ENCODE data around the gene GIT2.
"Not testable (repeated sequence)": the region's sequence is repeated elsewhere in the genome, so short reads cannot be mapped to it uniquely, and the experiment has no call there.

Gene GIT2

GRCh38 chr12:109944561-109945359 lies 51.4 kb downstream of the GIT2 start:
- no peak for DNase-seq

GRCh38 chr12:109943811-109944210 lies 52.4 kb downstream of the GIT2 start:
- no peak for DNase-seq

GRCh38 chr12:109940339-109940923 lies 55.7 kb downstream of the GIT2 start:
- no peak for DNase-seq

- DNase-seq, result no peak
Measured at GRCh38 chr12:109939504-109939903, 56.7 kb downstream of the GIT2 start.

GRCh38 chr12:109938947-109939346 lies 57.2 kb downstream of the GIT2 start:
- DNase-seq, result no peak

DNA sequence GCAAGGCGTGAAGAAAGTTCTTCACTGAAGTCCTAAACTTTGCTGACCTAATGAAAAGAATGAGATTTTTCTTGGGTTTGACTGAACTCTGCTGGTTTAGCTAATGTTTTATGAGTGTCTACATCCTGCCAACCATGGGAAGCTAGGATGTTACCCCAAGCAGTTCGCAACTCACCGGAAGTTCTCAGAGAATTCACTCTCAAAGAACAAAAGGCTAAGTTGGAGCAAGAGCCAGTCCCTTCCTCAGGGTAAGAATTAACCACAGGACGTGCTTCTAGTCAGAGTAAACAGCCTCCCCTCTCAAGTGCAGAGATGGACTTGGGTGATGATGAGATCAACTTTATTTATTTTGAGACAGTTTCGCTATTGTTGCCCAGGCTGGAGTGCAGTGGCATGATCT lies 58.8 kb downstream of the GIT2 start:
- no peak for DNase-seq

GRCh38 chr12:109934026-109934425 lies 62.1 kb downstream of the GIT2 start:
- DNase-seq, result peak in 1 of 2 donors; percentile 21

DNA sequence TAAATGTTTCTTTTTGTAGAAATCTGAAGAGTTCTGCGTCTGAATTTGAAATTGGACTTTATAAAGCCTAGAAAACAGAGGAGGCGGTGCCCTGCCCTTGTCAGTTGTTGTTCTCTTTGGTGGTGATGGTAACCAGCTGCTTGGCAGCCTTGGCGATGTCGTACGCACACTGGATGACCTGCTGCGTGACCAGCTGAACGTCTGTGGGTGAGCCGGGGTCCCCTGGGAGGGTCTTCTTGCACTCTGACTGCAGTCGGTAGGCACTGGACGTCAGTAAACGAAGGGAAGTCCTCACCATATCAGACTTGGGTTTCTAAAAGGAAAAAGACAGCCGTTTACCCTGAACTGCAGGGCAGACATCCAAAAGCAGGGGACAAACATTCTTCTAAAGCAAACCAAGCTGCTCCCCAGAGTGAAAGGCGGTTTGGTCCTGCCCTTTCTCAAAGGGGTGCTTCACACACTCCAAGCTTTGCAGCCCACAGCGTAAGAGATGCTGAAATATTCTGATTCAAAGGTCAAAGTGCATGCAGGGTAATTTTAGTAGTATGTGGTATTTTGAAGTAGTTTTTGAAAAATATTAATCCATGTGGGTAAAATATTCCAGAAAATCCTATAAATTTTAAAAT lies 63.2 kb downstream of the GIT2 start:
- DNase-seq, result no peak

DNA sequence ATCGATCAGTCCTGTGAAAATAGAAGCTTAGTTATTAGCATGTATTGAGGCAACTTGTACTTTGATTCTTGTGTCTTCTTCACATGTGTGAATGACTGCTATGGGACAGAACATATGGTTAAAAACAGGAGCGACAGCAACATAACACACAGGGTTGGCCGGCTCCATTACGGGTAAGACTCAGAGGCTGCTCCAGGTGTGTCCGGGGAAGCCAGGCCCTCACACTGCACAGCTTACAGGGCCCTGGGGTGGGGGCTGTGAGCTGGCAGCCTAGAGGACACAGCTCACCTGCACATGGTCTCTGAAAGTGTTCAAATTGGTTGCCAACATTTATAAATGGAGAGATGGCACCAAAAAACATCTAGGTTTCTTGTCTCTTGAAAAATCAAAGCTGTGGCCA lies 65.0 kb downstream of the GIT2 start:
- DNase-seq, result no peak

DNA sequence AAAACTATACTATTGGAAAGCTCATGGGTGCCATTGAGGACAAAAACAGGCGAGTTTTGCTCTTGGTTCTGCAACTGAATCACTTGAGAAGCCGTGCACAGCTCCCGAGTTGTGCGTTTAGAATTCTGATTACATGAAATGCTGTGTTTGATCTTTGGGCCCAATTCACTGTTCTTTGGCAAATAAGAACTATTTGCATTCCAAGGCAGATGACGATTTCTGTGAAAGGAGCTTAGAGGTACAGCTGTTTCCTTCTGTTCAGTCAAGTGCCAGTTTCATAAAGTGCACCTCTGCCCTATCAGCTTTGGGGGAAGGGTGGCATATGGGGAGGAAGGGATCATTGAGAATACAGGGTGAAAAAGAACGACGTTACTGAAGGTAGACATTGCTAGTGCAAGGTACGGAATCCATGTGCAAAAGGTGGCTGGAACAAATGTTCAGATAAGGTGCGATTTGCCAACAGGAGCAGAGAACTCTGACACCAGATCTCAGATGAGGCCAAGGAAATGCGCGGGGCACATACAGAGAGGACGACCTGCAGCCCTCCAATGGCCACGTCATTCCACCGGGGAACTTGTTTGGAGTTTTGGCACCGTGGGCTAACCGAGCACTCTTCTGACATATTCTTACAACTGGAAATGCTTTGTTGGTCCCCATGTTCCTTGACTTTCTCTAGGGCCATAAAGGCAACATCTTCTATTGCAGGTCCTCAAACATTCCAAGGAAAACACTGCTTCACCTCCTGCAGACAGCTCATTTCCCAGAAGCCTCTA lies 66.0 kb downstream of the GIT2 start:
- DNase-seq, result no peak

GRCh38 chr12:109929326-109929725 lies 66.8 kb downstream of the GIT2 start:
- DNase-seq, result not testable (repeated sequence)

- no peak for DNase-seq
Measured at GRCh38 chr12:109928058-109928656, 68.0 kb downstream of the GIT2 start.

GRCh38 chr12:109927622-109928021 lies 68.5 kb downstream of the GIT2 start:
- peak; percentile 38 to 48 for DNase-seq

GRCh38 chr12:109926488-109927210 lies 69.5 kb downstream of the GIT2 start:
- DNase-seq, result no peak

GRCh38 chr12:109926016-109926415 lies 70.2 kb downstream of the GIT2 start:
- no peak for DNase-seq

GRCh38 chr12:109925185-109925840 lies 70.9 kb downstream of the GIT2 start:
- DNase-seq, result no peak

- DNase-seq, result no peak
Measured at GRCh38 chr12:109923481-109924245, 72.5 kb downstream of the GIT2 start.

- no peak for DNase-seq
Measured at GRCh38 chr12:109923038-109923437, 73.1 kb downstream of the GIT2 start.

GRCh38 chr12:109921982-109922381 lies 74.2 kb downstream of the GIT2 start:
- DNase-seq, result no peak

GRCh38 chr12:109920261-109920780 lies 75.8 kb downstream of the GIT2 start:
- DNase-seq, result no peak

- DNase-seq, result no peak
Measured at GRCh38 chr12:109919456-109919855, 76.7 kb downstream of the GIT2 start.
